ENCODE results near the gene NBEAL2. TPM values are rescaled to one million over a fixed set of nuclear protein-coding genes. Genes with fewer than 3 reads are reported as not detected.

Gene NBEAL2, protein sequence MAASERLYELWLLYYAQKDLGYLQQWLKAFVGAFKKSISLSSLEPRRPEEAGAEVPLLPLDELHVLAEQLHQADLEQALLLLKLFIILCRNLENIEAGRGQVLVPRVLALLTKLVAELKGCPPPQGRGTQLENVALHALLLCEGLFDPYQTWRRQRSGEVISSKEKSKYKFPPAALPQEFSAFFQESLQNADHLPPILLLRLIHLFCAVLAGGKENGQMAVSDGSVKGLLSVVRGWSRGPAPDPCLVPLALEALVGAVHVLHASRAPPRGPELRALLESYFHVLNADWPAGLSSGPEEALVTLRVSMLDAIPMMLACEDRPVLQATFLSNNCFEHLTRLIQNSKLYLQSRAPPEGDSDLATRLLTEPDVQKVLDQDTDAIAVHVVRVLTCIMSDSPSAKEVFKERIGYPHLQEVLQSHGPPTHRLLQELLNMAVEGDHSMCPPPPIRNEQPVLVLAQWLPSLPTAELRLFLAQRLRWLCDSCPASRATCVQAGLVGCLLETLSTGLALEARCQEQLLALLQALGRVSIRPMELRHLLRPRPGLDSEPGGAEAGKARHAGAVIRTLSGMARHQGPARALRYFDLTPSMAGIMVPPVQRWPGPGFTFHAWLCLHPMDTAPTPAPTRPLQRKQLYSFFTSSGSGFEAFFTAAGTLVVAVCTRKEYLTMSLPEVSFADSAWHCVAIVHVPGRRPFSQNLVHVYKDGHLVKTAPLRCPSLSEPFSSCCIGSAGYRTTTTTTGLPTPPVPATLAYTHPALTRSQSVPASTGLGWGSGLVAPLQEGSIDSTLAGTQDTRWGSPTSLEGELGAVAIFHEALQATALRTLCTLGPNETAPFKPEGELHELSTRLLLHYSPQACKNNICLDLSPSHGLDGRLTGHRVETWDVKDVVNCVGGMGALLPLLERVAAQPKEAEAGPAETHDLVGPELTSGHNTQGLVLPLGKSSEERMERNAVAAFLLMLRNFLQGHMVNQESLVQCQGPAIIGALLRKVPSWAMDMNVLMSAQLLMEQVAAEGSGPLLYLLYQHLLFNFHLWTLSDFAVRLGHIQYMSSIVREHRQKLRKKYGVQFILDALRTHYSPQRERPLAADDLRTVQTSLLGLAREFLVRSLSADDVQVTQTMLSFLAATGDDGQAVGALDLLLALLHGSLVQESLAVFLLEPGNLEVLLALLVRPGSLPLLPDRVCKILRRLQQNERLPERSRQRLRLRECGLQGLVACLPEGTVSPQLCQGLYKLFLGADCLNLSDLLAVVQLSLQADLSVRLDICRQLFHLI (N-terminal part only)
- total RNA-seq, result 102 and 112 TPM in 2 replicates

DNA sequence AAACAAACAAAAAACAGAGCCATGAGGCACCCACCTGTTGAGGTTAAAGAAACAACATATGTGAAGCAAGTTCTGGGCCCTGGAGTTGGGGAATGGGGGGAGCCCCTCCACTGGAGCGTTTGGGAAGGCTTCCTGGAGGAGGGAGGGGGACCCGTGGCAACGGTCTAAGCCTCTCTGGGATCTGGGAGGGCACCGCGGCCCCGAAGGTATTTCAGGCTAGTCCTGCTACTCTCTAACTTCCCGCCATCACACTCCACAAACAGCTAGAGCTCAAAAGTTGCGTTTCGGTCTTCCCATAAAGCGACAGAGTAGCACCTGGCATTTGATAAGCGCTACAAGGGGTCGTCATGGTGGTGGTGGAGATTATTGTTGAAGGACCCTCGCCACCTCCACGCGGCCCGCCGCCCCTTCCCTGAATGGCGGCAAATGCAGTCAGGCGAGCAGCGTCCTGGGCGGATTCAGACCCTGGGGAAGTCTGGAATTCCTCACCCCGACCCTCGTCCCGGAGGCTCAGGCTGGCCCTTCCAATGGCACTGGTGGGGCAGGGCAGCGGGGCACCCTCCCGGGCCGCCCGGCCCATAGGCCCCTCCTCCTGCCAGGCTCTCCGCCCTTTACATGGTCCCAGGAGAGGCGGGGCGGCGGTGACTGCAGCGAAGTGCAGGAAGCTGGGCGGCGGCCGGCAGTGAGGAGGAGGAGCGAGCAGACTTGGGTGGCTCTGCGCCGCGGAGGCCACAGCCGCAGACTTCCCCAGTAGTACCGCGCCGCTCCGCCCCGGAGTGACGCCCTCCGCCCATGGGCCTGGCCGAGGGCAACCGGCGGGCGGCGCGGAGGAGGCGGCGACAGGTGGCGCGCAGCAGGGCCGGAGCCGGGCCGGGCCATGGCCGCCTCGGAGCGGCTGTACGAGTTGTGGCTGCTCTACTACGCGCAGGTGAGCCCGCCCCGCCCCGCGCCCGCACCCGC is at the start of gene NBEAL2:
Gene NBEAL2, plus strand, starts transcription at position 682 of the 960 bp plus-strand sequence. Its CDS starts 196 bp downstream, at position 878.

DNA sequence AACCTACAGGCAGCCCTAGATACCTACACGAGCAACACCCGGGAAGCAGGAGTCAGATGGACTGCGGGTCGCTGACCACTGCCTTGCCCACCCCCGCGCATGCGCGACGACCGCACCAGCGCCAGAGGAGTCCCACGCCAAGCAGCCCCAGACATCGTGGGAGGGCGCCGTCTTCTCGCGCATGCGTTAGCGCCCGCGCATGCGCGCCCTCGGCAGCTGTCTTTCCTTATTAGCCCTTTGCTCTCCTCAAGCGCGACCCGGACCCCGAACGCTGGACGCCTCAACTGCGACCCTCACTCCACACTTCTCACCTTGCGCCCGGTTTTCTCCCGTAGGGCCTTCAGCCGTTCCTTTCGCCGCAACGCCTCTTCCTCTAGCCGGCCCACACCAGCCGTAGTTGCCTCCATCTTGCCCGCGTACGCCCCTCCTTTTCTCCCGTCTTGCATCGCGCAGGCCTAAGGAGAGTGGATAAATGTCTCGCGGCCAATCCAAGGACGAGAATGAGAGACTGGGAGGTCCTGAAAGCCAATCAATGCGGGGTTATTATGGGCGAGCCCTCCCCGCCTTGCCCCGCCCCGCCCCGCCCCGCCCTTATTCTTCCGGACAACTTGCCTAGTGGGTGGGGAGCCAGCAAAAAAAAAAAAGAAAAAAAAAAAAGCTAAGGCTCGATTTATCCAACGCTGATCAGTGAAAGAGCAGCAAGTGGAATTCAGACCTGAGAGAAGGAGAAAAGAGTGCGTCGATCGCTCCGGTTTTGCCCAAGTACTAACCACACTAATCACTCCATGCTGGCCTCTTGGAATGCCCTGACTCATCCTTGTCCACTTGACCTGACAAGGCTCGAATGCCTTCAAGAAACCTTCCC is 2.9 kb upstream of the NBEAL2 start, which contains the start of gene CCDC12:
Gene CCDC12, minus strand, starts transcription at position 420 of the 865 bp plus-strand sequence. Its CDS starts 13 bp downstream, at position 407.

Other genes with a start within 250 kb of the NBEAL2 start
- not detected in 2 replicates for gene MYL3, start 116.2 kb upstream of the NBEAL2 start, total RNA-seq
- not detected in 2 replicates for gene PTH1R, start 101.9 kb upstream of the NBEAL2 start, total RNA-seq
- gene CCDC12, start 2.9 kb upstream of the NBEAL2 start, total RNA-seq, result 43.4 and 58.6 TPM in 2 replicates
- gene SETD2, start 184.4 kb downstream of the NBEAL2 start, total RNA-seq, result 16.8 and 20.4 TPM in 2 replicates

Measured in airway epithelial cell (primary cell).